ENCODE measurements around the gene POLR3K.
A peak's percentile ranks its signal among the peaks of the same experiment; 100 is the strongest.

POLR3K gene

DNA sequence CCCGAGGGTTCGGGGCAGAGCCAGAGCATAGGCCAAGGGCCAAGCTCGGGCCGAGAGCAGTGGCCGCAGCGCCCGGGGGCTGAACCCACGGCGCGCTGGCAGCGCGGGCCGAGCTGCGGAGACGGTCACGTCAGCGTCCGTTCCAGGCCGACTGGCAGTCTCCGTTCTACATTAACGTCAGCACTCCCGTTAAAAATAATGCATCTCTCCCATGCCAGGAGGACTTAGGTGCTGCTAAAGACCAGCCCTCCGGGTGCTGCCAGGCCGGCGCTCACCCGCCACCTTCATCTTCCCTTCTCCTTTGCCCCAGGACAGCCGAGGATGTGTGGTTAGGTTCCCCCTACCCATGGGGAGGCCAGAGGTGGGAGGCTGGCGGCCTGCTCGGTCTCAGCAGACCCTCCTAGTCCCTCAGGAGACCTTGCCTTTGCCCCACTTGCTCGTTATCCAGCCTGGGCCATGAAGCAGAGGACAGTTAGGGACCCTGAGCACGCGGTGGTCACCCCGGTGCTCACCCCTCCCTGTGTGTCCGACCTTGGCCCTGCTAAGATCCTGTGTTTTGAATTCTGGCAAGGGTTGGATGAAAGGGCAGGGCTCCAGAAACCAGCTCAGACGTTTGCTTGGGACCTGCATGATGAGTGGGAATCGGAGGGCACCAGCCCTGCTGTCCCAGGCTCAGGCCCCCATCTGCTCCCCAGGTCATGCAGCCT is 25.2 kb upstream of the POLR3K start:
- no peak for DNase-seq (ENCODE audit: low read depth, low spot score)

DNA sequence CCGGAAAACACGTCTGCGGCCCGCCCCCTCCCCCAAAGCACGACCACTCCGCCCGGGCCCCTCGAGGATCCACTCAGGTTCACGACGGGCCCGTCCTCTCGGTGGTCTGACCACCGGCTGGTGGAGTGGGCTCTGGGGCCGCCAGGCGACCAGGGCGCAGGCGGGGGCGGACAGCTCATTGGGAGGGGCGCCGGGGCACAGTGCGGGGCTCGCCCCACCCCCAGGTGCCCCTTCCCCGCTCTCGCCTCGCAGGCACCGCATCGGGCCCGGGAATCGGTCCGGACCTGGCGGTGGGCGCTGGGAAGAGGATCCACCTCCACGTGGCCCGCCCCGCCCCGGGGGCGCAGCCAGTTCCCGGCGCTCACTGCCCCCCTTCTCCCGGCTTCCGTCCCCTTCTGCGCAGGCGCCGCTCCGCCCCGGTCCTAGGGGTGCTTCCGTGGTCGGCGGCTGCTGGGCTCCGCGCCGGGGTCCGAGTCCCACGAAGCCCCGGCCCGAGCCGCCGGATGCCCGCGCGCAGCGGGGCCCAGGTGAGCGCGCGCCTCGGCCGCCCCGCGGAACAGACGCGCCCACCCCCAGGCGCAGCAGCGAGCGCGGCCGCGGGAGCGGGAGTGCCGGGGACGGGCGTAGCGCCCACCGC is 24.5 kb upstream of the POLR3K start, which contains the start of gene MPG:
Gene MPG (plus strand): TSS at position 419 of the 637 bp plus-strand sequence. CDS start 85 bp downstream, at position 504.
- peak; percentile 64 for DNase-seq (ENCODE audit: low read depth, low spot score)

DNA sequence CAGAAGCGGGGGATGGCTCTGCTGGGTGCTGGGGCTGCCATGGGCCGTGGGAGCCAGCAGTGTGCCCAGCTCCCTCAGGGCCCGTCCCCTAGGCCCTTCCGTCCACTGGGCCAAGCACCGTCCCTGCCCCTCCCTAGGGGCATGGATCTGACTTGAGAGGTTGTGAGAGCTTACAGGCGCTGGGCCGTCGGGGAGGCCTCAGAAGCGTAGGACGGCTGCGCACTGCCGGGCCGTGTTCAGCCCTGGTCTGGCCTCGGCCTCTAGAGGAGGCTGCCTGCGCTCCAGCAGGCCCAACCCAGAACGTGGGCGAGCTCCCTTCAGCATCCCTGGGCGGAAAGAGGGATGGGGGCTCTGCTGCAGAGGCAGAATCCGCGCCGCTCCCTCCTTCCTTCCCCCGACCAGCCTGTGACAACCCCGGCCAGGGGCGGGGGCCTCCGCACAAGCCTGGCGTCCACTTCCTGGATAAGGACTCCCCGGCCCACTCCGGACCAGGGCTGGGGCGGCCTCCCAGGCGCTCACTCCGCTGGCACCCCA is 23.9 kb upstream of the POLR3K start:
- no peak for DNase-seq (ENCODE audit: low read depth, low spot score)

DNA sequence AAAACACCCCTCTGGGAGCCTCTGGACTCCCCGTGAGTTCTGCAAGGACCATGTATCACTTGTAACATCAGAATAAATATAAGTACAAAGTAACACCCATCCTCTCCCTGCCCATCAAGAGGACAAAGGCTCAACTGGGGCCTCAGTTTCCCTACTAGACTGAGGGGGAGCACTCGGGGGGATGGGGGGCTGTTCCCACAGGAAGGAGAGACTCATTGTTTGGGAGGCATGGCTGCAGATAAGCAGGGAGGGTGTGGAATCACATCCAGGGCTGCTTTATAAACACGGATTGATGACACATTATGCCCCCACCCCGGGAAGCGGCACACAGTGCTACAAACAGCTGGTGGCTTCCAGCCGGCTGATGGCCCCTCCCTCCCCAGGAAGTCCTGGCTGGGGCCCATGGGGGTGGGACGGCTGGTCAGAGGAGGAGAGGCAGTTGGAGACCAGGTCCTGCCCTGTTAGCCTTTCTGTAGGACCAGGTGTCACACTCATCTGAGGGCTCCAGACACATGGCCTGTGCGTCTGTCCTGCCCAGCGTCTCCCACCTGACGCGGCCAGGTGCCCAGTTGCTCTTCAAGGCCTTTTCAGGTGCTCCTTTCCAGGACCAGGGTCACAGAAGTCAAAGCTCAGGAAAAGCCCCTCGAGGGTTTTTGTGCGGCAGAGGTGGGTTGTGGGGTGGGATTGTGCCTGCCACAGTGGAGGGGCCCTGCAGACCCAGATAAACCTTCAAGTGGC is 23.3 kb upstream of the POLR3K start:
- DNase-seq (ENCODE audit: low read depth, low spot score), result no peak

DNA sequence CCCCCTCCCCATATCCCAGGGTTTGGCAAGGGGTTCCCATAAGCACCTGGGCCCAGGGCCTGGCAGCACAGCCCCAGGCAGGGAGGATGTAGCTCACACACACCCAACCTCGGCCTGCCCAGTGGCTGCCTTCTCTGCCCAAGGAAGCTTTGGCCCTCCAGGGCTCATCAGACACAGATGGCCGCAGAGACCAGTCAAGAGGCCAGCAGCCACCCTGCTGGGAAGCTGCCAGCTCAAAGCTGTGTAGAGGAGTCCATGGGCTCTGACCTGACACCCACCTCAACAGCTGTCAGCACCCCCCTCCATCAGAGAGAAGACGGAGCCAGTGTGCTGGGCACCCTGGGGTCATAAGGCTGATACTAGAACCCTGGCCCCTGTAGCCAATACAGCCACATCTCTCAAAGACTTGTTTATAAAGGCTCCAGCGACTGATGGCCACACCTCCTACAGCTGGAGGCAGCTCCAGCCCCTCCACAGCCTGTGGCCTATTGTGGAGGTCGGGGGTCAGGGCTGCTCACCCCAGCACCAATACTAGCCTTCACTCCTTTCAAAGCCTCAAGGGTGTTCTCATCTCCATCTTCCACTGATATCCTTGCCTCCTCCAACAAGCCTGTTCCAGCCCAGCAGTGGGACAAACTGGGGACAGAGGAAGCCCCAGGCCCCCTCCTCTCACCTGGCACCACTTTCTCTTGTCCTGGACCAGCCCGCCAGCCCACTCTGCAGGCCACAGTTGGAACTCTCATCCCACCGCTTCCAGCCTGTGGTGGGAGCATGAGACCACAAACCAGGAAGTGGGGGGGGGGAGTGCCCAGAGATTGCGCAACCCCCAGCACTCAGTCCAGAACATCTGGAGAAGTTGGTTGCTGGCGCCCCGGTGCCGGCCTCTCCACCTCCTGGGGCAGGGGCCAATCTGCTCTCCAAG is 22.4 kb upstream of the POLR3K start:
- DNase-seq (ENCODE audit: low read depth, low spot score), result no peak

DNA sequence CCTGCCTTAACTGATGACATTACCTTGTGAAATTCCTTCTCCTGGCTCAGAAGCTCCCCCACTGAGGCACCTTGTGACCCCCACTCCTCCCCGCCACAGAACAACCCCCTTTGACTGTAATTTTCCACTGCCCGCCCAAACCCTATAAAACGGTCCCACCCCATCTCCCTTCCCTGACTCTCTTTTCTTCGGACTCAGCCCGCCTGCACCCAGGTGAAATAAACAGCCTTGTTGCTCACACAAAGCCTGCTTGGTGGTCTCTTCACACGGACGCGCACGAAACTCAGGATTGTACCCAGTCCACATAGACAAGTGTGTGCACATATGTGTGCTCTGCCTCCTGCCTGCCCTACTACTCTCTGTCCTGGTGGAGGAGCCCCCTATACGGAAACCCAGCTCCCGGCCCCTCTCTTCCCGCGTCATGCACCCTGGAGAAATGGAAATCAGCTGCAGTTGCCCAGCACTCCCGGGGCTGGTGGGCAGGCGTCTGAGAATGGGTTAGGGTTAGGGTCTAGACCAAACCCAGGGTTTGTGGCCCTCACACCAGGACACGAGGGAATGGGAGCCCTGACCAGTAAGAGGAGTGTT is 21.4 kb upstream of the POLR3K start:
- DNase-seq (ENCODE audit: low read depth, low spot score), result no peak

DNA sequence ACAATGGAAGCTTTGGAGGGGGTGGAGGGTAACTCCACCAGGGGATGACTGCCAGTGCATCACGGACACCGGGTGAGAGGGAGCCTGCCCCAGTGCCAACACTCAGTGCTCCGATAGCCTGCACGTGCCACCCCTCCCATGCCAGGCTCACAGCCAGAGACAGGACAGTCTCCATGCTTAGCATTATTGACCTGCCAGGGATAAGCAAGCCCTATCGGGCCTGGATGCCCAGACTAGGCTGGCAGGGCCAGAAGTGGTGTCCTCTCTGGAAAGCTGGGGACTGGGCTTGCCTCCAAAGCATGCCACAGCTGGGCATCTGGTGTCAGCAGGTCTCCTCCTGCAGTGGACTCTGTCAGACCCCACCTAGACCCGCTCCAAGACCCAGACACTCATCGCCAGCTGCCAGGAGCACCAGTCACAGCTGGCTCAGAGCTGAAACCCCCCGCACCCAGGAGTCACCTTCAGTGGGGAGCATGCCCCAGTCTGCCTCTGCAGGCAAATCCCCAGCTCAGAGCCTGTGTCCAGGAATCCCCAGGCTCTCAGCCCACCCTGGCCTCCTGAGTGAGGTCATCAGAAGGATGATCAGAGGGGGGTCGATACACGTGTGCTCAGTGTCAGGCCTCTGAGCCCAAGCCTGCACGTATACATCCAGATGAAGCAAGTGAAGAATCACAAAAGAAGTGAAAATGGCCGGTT is 20.8 kb upstream of the POLR3K start:
- DNase-seq (ENCODE audit: low read depth, low spot score), result no peak

DNA sequence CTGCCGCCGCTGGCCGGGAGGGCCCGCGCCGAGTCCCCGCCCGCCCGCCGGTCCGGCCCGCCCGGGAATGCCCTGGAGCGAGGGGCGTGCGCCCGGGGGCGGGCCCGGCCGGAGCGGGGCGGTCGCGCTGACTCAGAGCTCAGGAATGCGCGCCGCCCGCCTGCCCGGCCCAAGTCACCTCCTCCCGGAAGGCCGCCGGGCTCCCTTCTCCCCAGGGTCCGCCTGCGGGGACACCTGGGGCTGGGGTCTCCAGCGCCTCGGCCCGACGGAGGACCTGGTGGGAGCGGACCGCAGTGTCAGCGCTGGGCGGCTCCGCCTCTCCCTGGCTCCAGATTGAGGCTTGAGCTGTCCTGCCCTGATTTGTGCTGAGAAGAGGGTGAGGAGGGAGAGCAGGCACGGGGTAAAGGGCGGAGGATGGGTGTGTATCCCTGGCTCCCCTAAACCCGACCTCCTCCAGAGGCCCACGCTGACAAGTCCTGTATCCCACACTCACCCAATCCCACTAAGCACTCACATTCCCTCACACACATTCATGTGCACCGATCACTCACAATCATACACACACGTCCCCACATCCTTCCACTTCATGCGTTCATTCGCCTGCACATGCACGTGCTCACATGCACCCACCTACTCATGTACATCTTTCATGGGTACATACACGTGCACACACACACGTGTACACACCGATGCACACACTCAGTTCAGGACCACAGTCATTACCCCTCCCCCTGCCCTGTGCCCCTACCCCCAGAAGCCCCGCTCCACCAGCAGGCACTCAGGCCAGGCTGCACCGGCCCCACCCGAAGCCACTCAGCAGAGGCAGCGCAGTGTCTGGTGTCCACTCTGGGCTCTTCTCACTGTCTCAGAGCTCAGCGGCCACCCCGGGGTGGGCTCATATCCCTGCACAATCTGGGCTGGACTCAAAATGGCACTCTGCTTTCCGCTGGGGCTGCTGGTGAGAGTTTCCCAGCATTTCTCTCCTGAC is 19.4 kb upstream of the POLR3K start, which contains the start of gene RHBDF1:
Gene RHBDF1 (minus strand): TSS at position 71 of the 988 bp plus-strand sequence. CDS start 7,616 bp downstream, outside the sequence.
- no peak for DNase-seq (ENCODE audit: low read depth, low spot score)

DNA sequence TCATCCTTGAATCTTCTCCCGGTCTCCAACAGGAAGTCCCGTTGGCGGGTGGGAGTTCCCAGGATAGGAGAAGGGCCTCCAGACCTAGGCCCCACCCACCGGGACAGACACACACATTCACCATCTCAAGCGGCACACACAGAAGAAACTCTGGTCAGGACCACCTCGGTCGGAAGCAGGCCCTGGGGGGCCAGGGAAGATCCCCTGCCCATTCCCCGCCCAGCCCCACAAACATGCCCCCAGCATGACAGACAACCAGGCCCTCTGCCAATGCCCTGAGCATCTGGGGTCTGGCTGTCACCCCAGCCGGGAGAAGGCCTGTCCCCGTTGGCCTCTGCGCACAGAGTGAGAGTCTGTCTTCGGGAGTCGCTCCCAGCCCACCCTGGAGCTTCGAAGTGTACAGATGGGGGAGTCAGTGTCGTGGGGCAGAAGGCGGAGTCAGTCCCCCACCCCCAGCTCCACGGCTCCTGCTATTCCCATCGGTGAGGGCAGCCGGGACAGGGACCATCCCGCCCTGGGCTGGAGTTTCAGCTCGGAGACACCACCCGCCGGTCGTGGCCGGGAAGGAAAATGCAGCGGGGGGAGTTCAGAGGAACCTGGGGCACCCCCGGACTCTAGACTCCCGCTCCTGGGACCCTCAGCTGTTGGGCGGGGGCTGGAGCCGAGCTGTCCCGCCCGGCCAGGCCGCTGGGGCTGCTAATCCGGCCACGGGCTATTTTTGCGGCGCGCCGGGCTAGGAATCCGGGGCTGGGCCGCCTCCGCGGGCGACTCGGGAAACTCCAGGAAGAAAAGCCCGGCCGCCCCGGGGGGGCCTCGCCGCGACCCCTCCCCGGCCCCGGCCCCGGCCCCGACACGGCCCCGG is 18.4 kb upstream of the POLR3K start:
- no peak for DNase-seq (ENCODE audit: low read depth, low spot score)

DNA sequence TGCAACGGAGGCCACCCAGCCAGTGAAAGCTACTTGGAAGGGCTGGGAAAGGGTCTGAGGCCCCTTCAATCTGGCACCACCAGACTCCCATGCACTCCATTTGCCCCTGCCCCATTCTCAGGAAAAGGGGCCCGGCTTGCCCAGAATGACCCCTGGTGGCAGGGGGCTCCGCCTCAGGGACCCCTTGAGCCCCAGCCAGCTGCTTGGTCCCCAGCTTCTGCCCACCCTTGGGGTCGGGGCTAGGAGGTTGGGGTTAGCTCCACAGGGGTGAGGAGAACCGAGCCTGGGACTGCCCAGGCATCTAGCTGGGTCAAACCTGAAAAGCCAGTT is 17.8 kb upstream of the POLR3K start:
- DNase-seq (ENCODE audit: low read depth, low spot score), result no peak

DNA sequence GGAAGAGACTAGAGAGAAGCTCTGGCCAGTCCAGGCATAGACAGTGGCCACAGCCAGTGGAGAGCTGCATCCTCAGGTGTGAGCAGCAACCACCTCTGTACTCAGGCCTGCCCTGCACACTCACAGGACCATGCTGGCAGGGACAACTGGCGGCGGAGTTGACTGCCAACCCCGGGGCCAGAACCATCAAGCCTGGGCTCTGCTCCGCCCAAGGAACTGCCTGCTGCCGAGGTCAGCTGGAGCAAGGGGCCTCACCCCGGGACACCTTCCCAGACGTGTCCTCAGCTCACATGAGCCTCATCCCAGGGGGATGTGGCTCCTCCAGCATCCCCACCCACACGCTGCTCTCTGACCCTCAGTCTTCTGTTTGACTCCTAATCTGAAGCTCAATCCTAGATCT is 15.8 kb upstream of the POLR3K start:
- no peak for DNase-seq (ENCODE audit: low read depth, low spot score)

DNA sequence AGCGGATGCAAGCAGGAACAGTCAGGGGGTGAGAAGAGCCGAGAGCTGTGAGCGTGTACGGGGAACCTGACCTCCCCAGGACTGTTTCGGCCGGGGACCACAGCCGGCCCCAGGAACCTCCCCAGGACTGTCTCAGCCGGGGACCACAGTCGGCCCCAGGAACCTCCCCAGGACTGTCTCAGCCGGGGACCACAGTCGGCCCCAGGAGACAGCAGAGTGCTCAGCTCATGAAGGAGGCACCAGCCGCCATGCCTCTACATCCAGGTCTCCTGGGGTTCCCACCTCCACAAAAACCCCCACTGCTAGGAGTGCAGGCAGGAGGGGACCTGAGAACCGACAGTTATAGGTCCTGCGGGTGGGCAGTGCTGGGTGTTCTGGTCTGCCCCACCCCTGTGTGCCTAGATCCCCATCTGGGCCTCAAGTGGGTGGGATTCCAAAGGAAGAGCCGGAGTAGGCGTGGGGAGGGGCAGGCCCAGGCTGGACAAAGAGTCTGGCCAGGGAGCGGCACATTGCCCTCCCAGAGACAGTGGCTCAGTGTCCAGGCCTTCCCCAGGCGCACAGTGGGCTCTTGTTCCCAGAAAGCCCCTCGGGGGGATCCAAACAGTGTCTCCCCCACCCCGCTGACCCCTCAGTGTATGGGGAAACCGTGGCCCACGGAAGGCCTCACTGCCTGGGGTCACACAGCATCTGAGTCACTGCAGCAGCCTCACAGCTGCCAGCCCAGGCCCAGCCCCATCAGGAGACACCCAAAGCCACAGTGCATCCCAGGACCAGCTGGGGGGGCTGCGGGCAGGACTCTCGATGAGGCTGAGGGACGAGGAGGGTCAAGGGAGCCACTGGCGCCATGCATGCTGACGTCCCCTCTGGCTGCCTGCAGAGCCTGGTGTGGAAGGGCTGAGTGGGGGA is 14.7 kb upstream of the POLR3K start:
- DNase-seq (ENCODE audit: low read depth, low spot score), result no peak

DNA sequence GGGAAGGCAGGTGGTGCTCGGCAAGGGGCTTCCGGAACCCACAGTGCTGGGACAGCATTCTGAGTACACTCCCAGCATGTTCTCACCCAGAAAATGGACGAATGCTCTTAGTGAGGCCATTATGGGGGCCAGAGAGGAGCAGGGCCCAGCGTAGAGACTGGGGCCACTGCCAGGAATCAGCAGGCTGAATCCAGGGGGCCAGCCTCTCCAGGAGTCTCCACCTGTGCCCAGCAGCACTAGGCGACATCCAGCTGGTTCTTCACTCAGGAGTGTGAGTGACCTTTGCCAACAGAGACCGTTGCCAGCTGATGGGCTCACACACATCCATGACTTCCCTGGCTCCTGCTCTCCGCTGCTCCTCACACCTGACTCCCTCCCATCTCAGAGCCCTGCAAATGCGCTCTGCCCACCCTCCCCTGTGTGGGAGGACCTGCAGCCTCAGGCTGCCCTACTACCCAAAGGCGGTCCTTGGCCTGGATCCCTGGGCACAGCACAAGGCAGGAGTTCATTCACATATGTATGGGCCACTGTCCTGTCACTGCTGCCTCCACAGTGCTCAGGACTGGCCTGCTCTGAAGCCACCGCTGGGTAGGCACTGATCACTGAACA is 13.9 kb upstream of the POLR3K start:
- DNase-seq (ENCODE audit: low read depth, low spot score), result no peak

DNA sequence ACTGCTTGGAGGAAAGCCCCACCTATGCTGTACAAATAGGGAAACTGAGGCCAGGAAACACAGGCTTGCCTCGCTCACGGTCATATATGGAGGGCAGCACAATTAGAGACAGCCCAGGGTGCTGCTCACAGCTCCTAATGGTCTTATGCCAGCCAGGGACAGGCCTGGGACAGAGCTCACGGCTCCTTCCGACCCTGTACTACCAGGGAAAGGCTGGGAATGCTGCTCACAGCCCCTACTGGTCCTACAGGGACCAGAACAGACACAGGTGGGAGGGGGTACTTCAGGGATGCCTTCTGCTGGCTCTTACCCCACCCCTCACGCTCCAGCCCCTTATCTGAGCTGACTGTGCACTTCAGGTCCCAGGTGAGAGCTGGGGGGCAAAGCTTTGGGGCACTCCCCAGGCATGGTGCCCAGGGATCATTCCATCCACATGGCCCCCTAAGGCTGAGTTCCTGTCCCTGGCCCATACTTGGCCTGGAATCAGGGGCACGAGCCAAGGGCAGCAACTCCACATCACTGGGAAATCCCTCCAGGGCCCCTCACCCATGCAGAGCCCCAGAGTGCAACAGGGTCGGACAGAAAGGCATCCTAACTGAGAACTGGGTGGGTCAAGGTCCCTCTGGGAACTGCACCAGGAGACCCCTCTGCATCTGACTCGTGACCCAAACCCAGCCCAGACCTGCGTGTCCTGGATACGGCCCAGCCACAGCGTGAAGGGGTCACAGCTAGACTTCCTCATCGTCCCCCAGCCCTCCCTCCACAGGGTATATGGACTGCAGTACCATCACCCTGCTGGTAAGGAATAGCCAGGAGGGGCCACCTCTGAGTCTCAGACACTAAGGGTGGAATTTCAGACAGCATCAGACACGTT is 13.1 kb upstream of the POLR3K start:
- no peak for DNase-seq (ENCODE audit: low read depth, low spot score)

DNA sequence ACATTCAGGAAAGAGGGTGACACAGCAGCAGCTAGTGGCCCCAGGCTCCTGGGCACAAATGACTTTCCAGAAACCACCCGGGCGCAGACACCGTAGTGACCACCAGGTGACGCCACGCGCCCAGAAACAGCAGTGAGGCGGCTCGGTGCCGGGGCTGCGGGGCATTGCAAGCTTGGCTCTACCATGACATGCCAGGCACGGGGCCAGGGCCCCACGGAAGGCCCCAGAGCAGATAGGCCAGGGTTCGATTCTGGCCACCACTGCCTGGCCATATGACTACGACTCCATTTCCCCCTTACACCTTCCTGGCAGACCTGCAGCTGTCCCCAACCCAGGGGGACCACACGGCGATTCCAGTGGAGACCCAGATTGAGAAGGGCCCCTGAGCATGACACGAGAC is 12.3 kb upstream of the POLR3K start:
- DNase-seq (ENCODE audit: low read depth, low spot score), result peak; percentile 66

DNA sequence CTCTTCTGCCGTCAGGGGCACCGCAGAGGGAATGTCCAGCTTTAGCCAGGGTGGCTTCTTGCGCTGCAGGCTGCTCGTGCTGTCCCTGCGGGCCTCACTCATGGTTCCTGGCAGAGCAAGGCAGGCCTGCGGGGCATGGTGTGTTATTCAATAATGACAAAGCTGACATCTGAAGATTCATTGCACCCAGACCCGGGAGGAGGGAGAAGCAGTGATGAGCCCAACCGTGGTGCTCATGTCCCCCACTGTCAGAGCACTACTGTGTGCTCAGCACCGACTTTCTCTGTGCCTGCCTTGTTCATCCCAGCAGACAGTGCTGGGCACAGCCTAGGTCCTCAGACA is 11.5 kb upstream of the POLR3K start:
- DNase-seq (ENCODE audit: low read depth, low spot score), result no peak

Measured in activated naive CD8-positive, alpha-beta T cell treated with anti-CD3 and anti-CD28 coated beads, Interleukin-2, amount 50 U/mL, for 16 hours (primary cell).